ENCODE results near the gene PRPF31. TPM values are rescaled to one million over a fixed set of nuclear protein-coding genes. Genes with fewer than 3 reads are reported as not detected.
"Not testable (repeated sequence)": the region's sequence is repeated elsewhere in the genome, so short reads cannot be mapped to it uniquely, and the experiment has no call there.

Gene PRPF31
- total RNA-seq, 1 donor from 2014 or later: 68.3 TPM

GRCh38 chr19:54099190-54099902 is 16.2 kb upstream of the PRPF31 start:
- TF ChIP-seq, protein P1, sequence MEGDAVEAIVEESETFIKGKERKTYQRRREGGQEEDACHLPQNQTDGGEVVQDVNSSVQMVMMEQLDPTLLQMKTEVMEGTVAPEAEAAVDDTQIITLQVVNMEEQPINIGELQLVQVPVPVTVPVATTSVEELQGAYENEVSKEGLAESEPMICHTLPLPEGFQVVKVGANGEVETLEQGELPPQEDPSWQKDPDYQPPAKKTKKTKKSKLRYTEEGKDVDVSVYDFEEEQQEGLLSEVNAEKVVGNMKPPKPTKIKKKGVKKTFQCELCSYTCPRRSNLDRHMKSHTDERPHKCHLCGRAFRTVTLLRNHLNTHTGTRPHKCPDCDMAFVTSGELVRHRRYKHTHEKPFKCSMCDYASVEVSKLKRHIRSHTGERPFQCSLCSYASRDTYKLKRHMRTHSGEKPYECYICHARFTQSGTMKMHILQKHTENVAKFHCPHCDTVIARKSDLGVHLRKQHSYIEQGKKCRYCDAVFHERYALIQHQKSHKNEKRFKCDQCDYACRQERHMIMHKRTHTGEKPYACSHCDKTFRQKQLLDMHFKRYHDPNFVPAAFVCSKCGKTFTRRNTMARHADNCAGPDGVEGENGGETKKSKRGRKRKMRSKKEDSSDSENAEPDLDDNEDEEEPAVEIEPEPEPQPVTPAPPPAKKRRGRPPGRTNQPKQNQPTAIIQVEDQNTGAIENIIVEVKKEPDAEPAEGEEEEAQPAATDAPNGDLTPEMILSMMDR (IDR thresholded peaks at IDR 0.05; ENCODE audit: insufficient read depth, low read length, poor library complexity, severe bottlenecking): no peak
- DNase-seq (ENCODE audit: low read depth): no peak
- H3K27me3 ChIP-seq (ENCODE audit: control insufficient read depth, insufficient read depth, low read length): peaks cover 7% of the 10 kb centered on the region
- no peaks in the 10 kb centered on the region for H3K36me3 ChIP-seq (ENCODE audit: control insufficient read depth, insufficient read depth, low read length)
- no peak overlapping the region for H3K4me3 ChIP-seq (ENCODE audit: low read depth, low read length)

GRCh38 chr19:54099903-54100255 is 15.7 kb upstream of the PRPF31 start:
- H3K36me3 ChIP-seq (ENCODE audit: control insufficient read depth, insufficient read depth, low read length); DNase-seq (ENCODE audit: low read depth); H3K27me3 ChIP-seq (ENCODE audit: control insufficient read depth, insufficient read depth, low read length); H3K4me3 ChIP-seq (ENCODE audit: low read depth, low read length): not testable (repeated sequence)

DNA sequence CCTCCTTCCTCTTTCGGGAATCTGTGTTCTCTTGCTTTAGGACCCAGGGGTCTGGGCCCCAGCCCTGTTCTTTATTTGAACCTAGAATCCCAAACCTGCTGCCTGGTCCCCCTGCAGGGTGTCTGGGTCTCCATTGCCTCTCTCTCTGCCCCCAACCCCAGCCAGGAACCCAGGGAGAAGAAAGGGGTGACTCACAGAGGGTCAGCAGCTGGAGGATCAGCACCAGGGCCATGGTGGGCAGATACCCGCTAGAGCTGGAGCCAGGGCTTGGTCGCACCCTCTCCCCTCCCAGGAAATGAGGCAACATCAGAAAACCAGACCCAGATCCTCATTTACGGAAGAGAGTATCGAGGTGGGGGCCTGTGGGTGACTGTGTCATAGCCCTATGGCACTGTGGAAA is 15.0 kb upstream of the PRPF31 start, which contains the start of gene OSCAR:
OSCAR (minus strand) TSS at position 243 of the 400 bp plus-strand sequence; CDS start at position 232, 11 bp downstream.
- TF ChIP-seq, protein P1 (IDR thresholded peaks at IDR 0.05; ENCODE audit: insufficient read depth, low read length, poor library complexity, severe bottlenecking): no peak

DNA sequence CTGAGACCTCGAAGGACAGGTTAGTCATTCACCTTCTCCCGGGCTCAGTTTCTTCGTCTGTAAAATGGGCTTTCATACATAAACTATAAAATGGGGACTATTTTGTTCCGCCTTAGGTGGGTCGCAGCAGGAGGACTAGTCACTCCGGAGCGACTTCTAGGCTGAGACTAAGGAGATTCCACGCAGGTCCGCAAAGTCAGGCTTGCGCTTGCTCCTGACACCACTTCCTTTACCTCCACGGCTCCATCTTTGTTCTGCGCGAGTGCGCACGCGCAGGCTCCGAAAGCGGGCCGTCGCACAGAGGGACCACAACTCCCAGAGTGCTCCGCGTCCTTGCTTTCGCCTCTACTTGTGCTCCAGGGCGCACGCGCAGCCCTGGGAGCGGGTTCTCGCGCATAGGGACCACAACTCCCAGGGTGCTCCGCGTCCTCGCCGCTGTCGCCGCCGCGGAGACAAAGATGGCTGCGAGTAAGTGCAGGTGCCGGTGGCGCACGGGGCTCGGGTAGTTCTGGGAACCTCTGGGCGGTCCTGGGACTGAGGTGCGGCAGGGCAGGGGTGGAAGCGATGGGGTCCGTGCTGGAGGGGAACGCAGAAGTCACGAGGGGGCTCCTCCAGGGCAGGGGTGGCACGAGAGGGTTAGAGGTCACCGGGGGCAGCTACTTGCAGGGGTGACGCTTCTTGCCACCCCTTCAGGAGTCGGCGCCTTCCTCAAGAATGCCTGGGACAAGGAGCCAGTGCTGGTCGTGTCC is 13.0 kb upstream of the PRPF31 start, which contains the start of gene NDUFA3:
NDUFA3 (plus strand) TSS at position 435 of the 749 bp plus-strand sequence; CDS start at position 459, 24 bp downstream.
- Histone ChIP-seq H3K36me3 (ENCODE audit: control insufficient read depth, insufficient read depth, low read length) (peaks cover 2% of the 10 kb centered on the region), H3K27me3 (ENCODE audit: control insufficient read depth, insufficient read depth, low read length) (no peaks in the 10 kb centered on the region), H3K4me3 (ENCODE audit: low read depth, low read length) (peak within 1 kb of the TSS; percentile 88)
- DNase-seq (ENCODE audit: low read depth): peak; percentile 91
- TF ChIP-seq, protein P1 (IDR thresholded peaks at IDR 0.05; ENCODE audit: insufficient read depth, low read length, poor library complexity, severe bottlenecking): no peak

More for the DNA sequence above, 15.0 kb upstream of the PRPF31 start, which contains the start of gene OSCAR:
- DNase-seq (ENCODE audit: low read depth): no peak
- H3K36me3 ChIP-seq (ENCODE audit: control insufficient read depth, insufficient read depth, low read length): peaks cover under 1% of the 10 kb centered on the region
- peaks cover 6% of the 10 kb centered on the region for H3K27me3 ChIP-seq (ENCODE audit: control insufficient read depth, insufficient read depth, low read length)
- no peak within 1 kb of the TSS for H3K4me3 ChIP-seq (ENCODE audit: low read depth, low read length)

DNA sequence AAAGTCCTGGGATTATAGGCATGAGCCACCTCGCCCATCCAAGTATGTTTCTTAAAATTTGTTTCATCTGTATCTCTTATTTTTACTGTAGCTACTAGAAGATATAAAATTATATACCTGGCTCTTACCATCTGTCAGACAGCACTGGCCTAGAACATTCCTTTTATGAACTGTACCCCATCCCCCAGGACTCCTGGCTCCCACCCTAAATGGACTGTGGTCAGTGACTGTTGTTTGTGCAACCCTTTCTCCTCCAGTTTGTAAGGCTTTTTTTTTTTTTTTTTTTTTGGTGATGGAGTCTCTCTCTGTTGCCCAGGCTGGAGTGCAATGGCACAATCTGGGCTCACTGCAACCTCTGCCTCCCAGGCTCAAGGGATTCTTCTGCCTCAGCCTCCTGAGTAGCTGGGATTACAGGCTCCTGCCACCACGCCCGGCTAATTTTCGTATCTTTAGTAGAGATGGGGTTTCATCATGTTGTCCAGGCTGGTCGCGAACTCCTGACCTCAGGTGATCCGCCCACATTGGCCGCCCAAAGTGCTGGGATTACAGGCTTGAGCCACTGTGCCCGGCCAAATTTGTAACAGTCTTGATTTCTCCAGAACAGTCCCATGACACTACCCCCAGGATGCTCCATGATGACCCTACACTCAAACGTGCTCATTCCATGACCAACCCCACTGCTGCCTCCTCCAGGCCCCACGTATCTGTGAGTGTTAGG is 10.4 kb upstream of the PRPF31 start:
- no peak overlapping the region for H3K4me3 ChIP-seq (ENCODE audit: low read depth, low read length)
- H3K27me3 ChIP-seq (ENCODE audit: control insufficient read depth, insufficient read depth, low read length): no peaks in the 10 kb centered on the region
- H3K36me3 ChIP-seq (ENCODE audit: control insufficient read depth, insufficient read depth, low read length): peaks cover 2% of the 10 kb centered on the region
- DNase-seq (ENCODE audit: low read depth): no peak
- TF ChIP-seq, protein P1 (IDR thresholded peaks at IDR 0.05; ENCODE audit: insufficient read depth, low read length, poor library complexity, severe bottlenecking): no peak

GRCh38 chr19:54105796-54106195 is 9.8 kb upstream of the PRPF31 start:
- Histone ChIP-seq H3K36me3 (ENCODE audit: control insufficient read depth, insufficient read depth, low read length) (peaks cover 2% of the 10 kb centered on the region), H3K27me3 (ENCODE audit: control insufficient read depth, insufficient read depth, low read length) (no peaks in the 10 kb centered on the region), H3K4me3 (ENCODE audit: low read depth, low read length) (no peak overlapping the region)
- TF ChIP-seq, protein P1 (IDR thresholded peaks at IDR 0.05; ENCODE audit: insufficient read depth, low read length, poor library complexity, severe bottlenecking): no peak
- no peak for DNase-seq (ENCODE audit: low read depth)

Measured in kidney epithelial cell (primary cell).